Left lobe of liver (tissue), 2 donors: ENCODE results near the gene TLE3. TPM values are rescaled to one million over a fixed set of nuclear protein-coding genes. Genes with fewer than 3 reads are reported as not detected.

Experiments
- ATAC-seq: fragments of 200-7000 bp; cut with Tn5 transposase; one replicate; pipeline ENCODE4 v1.9.1; 2020; ENCODE audit warnings: mild to moderate bottlenecking, moderate library complexity
- DNase-seq: peaks from one replicate; pipeline ENCODE4 v3.0.0-alpha.2; 2020; ENCODE audit warnings: low spot score
- total RNA-seq: library from RNA; stranded (reverse); gene quantifications from one replicate; pipeline ENCODE4 v1.2.1, GENCODE V29; 2021
- donor health status: DM: no; HTN: no; CAD: no; lungs with moderate emphysema.
- donor health status: DM: no; HTN: yes; CAD: no.

The TLE3 gene
- total RNA-seq, 1 donor from 2014 or later: 7.0 TPM

GRCh38 chr15:70016511-70016994 is 81.2 kb downstream of the TLE3 start:
- ATAC-seq: no peak
- DNase-seq: no peak

- ATAC-seq (no peak), DNase-seq (no peak)
These were observed 82.7 kb downstream of the TLE3 start for GRCh38 chr15:70014860-70015490.

- no peak for DNase-seq
- no peak for ATAC-seq
These were observed 83.4 kb downstream of the TLE3 start for GRCh38 chr15:70014331-70014730.

- ATAC-seq: no peak
- DNase-seq: no peak
These were observed 83.9 kb downstream of the TLE3 start for GRCh38 chr15:70013656-70014313.

- ATAC-seq (no peak), DNase-seq (no peak)
These were observed 84.8 kb downstream of the TLE3 start for GRCh38 chr15:70012895-70013294.

GRCh38 chr15:70008697-70009290 is 88.9 kb downstream of the TLE3 start:
- no peak for ATAC-seq
- no peak for DNase-seq

- no peak for DNase-seq
- ATAC-seq: no peak
These were observed 91.2 kb downstream of the TLE3 start for GRCh38 chr15:70006259-70007147.

GRCh38 chr15:70004826-70005225 is 92.9 kb downstream of the TLE3 start:
- ATAC-seq (no peak), DNase-seq (no peak)

- DNase-seq (no peak), ATAC-seq (no peak)
These were observed 94.8 kb downstream of the TLE3 start for GRCh38 chr15:70002897-70003296.

GRCh38 chr15:70001859-70002258 is 95.9 kb downstream of the TLE3 start:
- ATAC-seq (no peak), DNase-seq (no peak)

GRCh38 chr15:69999392-70000085 is 98.2 kb downstream of the TLE3 start:
- ATAC-seq (no peak), DNase-seq (no peak)

GRCh38 chr15:69998541-69999391 is 99.0 kb downstream of the TLE3 start:
- DNase-seq: no peak
- ATAC-seq: no peak

- no peak for ATAC-seq
- no peak for DNase-seq
These were observed 99.9 kb downstream of the TLE3 start for GRCh38 chr15:69997813-69998212.
